Sigmoid colon (tissue), 4 donors: ENCODE data around the gene UBR2.

ENCODE experiments used
- CTCF ChIP-seq, 4 experiments: fragments of 450-650 bp in 3 of 4; fragments of 200-600 bp in 1 of 4; IDR thresholded peaks; one replicate each; pipeline ENCODE4 v1.5.1; 2016 to 2019; ENCODE audit warnings: antibody characterized with exemption in 4 of 4, mild to moderate bottlenecking in 3 of 4, moderate library complexity in 2 of 4
- POLR2AphosphoS5 ChIP-seq, 4 donors: sonication (generic); formaldehyde crosslinking; IDR thresholded peaks; one replicate each; pipeline ENCODE4 v1.6.1; 2017; ENCODE audit warnings: antibody characterized with exemption in 4 of 4

GRCh38 chr6:42661540-42662153, 97.8 kb downstream of the UBR2 start:
- no peak for TF ChIP-seq POLR2AphosphoS5 (IDR thresholded peaks at IDR 0.05)
- TF ChIP-seq CTCF (IDR thresholded peaks at IDR 0.05) = peak; percentile 67 to 88 (median 87)
